ENCODE measurements around the gene GEN1. TPM values are rescaled to one million over a fixed set of nuclear protein-coding genes. Genes with fewer than 3 reads are reported as not detected.

The GEN1 gene
- total RNA-seq, 2 experiments from 2014 or later = 21.9 to 25.4 TPM

GRCh38 chr2:17728210-17728609 lies 25.7 kb upstream of the GEN1 start:
- no peak for ATAC-seq
- ChIA-PET CTCF (interaction anchor here (0.6 to 1.2 kb wide), 3 partner anchors 8 to 57 kb away, joined by 3 to 5 read pairs (median 4); no protein-coding TSS in a partner anchor), POLR2A (no interaction called here)
- no peak overlapping the region for H3K27ac Mint-ChIP-seq
- no peak for DNase-seq
- intact Hi-C loops (cut with DNase I, micrococcal nuclease) = no loop called here
- no peaks in the 10 kb centered on the region for H3K27me3 Mint-ChIP-seq
- H3K9me3 Mint-ChIP-seq (ENCODE audit: low read depth) = no peaks in the 10 kb centered on the region
- H3K4me3 Mint-ChIP-seq = no peak overlapping the region
- peaks cover 22% of the 10 kb centered on the region for H3K36me3 Mint-ChIP-seq (ENCODE audit: low read depth)
- no peaks in the 10 kb centered on the region for H3K4me1 Mint-ChIP-seq

GRCh38 chr2:17729880-17730279 lies 24.1 kb upstream of the GEN1 start:
- ATAC-seq (no peak), DNase-seq (no peak)
- ChIA-PET CTCF (interaction anchor here (1.3 kb wide), 1 partner anchor 101 kb away, joined by 3 read pairs; no protein-coding TSS in a partner anchor), POLR2A (no interaction called here)
- H3K4me3 Mint-ChIP-seq = no peak overlapping the region
- no peaks in the 10 kb centered on the region for H3K4me1 Mint-ChIP-seq
- H3K27ac Mint-ChIP-seq = no peak overlapping the region
- no peaks in the 10 kb centered on the region for H3K27me3 Mint-ChIP-seq
- peaks cover 25% of the 10 kb centered on the region for H3K36me3 Mint-ChIP-seq (ENCODE audit: low read depth)
- intact Hi-C loops (cut with DNase I, micrococcal nuclease) = no loop called here
- H3K9me3 Mint-ChIP-seq (ENCODE audit: low read depth) = no peaks in the 10 kb centered on the region

GRCh38 chr2:17733599-17733998 lies 20.3 kb upstream of the GEN1 start:
- CTCF ChIA-PET = interaction anchor here (2.3 to 2.7 kb wide), 2 partner anchors 10 to 14 kb away, joined by 7 to 12 read pairs; no protein-coding TSS in a partner anchor
- Mint-ChIP-seq H3K27me3 (no peaks in the 10 kb centered on the region), H3K27ac (no peak overlapping the region), H3K4me3 (no peak overlapping the region), H3K36me3 (ENCODE audit: low read depth) (peaks cover 40% of the 10 kb centered on the region), H3K9me3 (ENCODE audit: low read depth) (no peaks in the 10 kb centered on the region), H3K4me1 (no peaks in the 10 kb centered on the region)
- ATAC-seq = no peak
- POLR2A ChIA-PET = no interaction called here
- intact Hi-C loops (cut with DNase I, micrococcal nuclease) = no loop called here
- no peak for DNase-seq

GRCh38 chr2:17735864-17736263 lies 18.1 kb upstream of the GEN1 start:
- ATAC-seq = no peak
- CTCF ChIA-PET = interaction anchor here (0.7 to 1.3 kb wide), 2 partner anchors 8 to 1013 kb away, joined by 3 read pairs; no protein-coding TSS in a partner anchor
- no peak overlapping the region for H3K4me3 Mint-ChIP-seq
- H3K9me3 Mint-ChIP-seq (ENCODE audit: low read depth) = no peaks in the 10 kb centered on the region
- no peak for DNase-seq
- H3K36me3 Mint-ChIP-seq (ENCODE audit: low read depth) = peaks cover 47% of the 10 kb centered on the region
- no peaks in the 10 kb centered on the region for H3K27me3 Mint-ChIP-seq
- intact Hi-C loops (cut with DNase I, micrococcal nuclease) = no loop called here
- POLR2A ChIA-PET = no interaction called here
- no peak overlapping the region for H3K27ac Mint-ChIP-seq
- H3K4me1 Mint-ChIP-seq = no peaks in the 10 kb centered on the region

GRCh38 chr2:17736989-17737388 lies 16.9 kb upstream of the GEN1 start:
- intact Hi-C loops (cut with DNase I, micrococcal nuclease) = no loop called here
- POLR2A ChIA-PET = no interaction called here
- CTCF ChIA-PET = interaction anchor here (0.8 to 1.3 kb wide), 2 partner anchors 9 to 28 kb away, joined by 3 to 4 read pairs; no protein-coding TSS in a partner anchor
- no peak overlapping the region for H3K27ac Mint-ChIP-seq
- no peaks in the 10 kb centered on the region for H3K27me3 Mint-ChIP-seq
- no peak overlapping the region for H3K4me3 Mint-ChIP-seq
- H3K9me3 Mint-ChIP-seq (ENCODE audit: low read depth) = no peaks in the 10 kb centered on the region
- ATAC-seq (no peak), DNase-seq (no peak)
- H3K4me1 Mint-ChIP-seq = no peaks in the 10 kb centered on the region
- peaks cover 41% of the 10 kb centered on the region for H3K36me3 Mint-ChIP-seq (ENCODE audit: low read depth)

- DNase-seq = no peak
- no peak overlapping the region for H3K27ac Mint-ChIP-seq
- POLR2A ChIA-PET = no interaction called here
- CTCF ChIA-PET = no interaction called here
- no peaks in the 10 kb centered on the region for H3K4me1 Mint-ChIP-seq
- intact Hi-C loops (cut with DNase I, micrococcal nuclease) = no loop called here
- ATAC-seq = no peak
- no peaks in the 10 kb centered on the region for H3K27me3 Mint-ChIP-seq
- no peak overlapping the region for H3K4me3 Mint-ChIP-seq
- peaks cover 46% of the 10 kb centered on the region for H3K36me3 Mint-ChIP-seq (ENCODE audit: low read depth)
- no peaks in the 10 kb centered on the region for H3K9me3 Mint-ChIP-seq (ENCODE audit: low read depth)
Observed at GRCh38 chr2:17740203-17740602, 13.7 kb upstream of the GEN1 start.

- ChIA-PET CTCF (interaction anchor here (0.8 kb wide), 1 partner anchor 76 kb away, joined by 3 read pairs; no protein-coding TSS in a partner anchor), POLR2A (no interaction called here)
- H3K4me1 Mint-ChIP-seq = peaks cover 18% of the 10 kb centered on the region
- H3K9me3 Mint-ChIP-seq (ENCODE audit: low read depth) = no peaks in the 10 kb centered on the region
- peaks cover 15% of the 10 kb centered on the region for H3K36me3 Mint-ChIP-seq (ENCODE audit: low read depth)
- H3K27ac Mint-ChIP-seq = no peak overlapping the region
- no peak for ATAC-seq
- no peak for DNase-seq
- no peaks in the 10 kb centered on the region for H3K27me3 Mint-ChIP-seq
- intact Hi-C loops (cut with DNase I, micrococcal nuclease) = no loop called here
- H3K4me3 Mint-ChIP-seq = no peak overlapping the region
Observed at GRCh38 chr2:17747684-17748452, 6.1 kb upstream of the GEN1 start.

- no peak for ATAC-seq
- ChIA-PET POLR2A (no interaction called here), CTCF (no interaction called here)
- intact Hi-C loops (cut with DNase I, micrococcal nuclease) = no loop called here
- Mint-ChIP-seq H3K4me3 (no peak overlapping the region), H3K4me1 (peaks cover 18% of the 10 kb centered on the region), H3K27me3 (no peaks in the 10 kb centered on the region), H3K27ac (no peak overlapping the region), H3K9me3 (ENCODE audit: low read depth) (no peaks in the 10 kb centered on the region), H3K36me3 (ENCODE audit: low read depth) (peaks cover 11% of the 10 kb centered on the region)
- DNase-seq = no peak
Observed at GRCh38 chr2:17748745-17749144, 5.2 kb upstream of the GEN1 start.

- H3K27me3 Mint-ChIP-seq = no peaks in the 10 kb centered on the region
- CTCF ChIA-PET = interaction anchor here (0.5 to 1.0 kb wide), 3 partner anchors 10 to 1806 kb away, joined by 3 read pairs; no protein-coding TSS in a partner anchor
Observed at GRCh38 chr2:17749753-17750438, 4.0 kb upstream of the GEN1 start.

GRCh38 chr2:17752246-17752645 lies 1.7 kb upstream of the GEN1 start:
- CTCF ChIA-PET = interaction anchor here (1.2 kb wide), 1 partner anchor 32 kb away, joined by 3 read pairs; no protein-coding TSS in a partner anchor

More at GRCh38 chr2:17749753-17750438, 4.0 kb upstream of the GEN1 start:
- peak overlapping the region; percentile 28 for H3K27ac Mint-ChIP-seq
- no peak overlapping the region for H3K4me3 Mint-ChIP-seq
- intact Hi-C loops (cut with DNase I, micrococcal nuclease) = loop anchor here in 1 of 2 experiments (5.0 kb wide), 3 partner anchors 812 to 1597 kb away; partner anchors contain the start of gene RDH14
- H3K4me1 Mint-ChIP-seq = peaks cover 18% of the 10 kb centered on the region
- ATAC-seq (no peak), DNase-seq (no peak)
- POLR2A ChIA-PET = interaction anchor here (0.7 kb wide), 1 partner anchor 31 kb away, joined by 3 read pairs; no protein-coding TSS in a partner anchor
- no peaks in the 10 kb centered on the region for H3K9me3 Mint-ChIP-seq (ENCODE audit: low read depth)
- H3K36me3 Mint-ChIP-seq (ENCODE audit: low read depth) = peaks cover 8% of the 10 kb centered on the region

More at GRCh38 chr2:17752246-17752645, 1.7 kb upstream of the GEN1 start:
- Mint-ChIP-seq H3K36me3 (ENCODE audit: low read depth) (peaks cover 7% of the 10 kb centered on the region), H3K4me3 (peak overlapping the region; percentile 91), H3K27me3 (no peaks in the 10 kb centered on the region), H3K27ac (no peak overlapping the region), H3K4me1 (peaks cover 20% of the 10 kb centered on the region), H3K9me3 (ENCODE audit: low read depth) (no peaks in the 10 kb centered on the region)
- POLR2A ChIA-PET = no interaction called here
- ATAC-seq = no peak
- DNase-seq = no peak
- intact Hi-C loops (cut with DNase I, micrococcal nuclease) = loop anchor here in 1 of 2 experiments (5.0 kb wide), 3 partner anchors 810 to 1595 kb away; partner anchors contain the start of gene RDH14

Data from activated CD4-positive, alpha-beta T cell treated with anti-CD3 and anti-CD28 coated beads for 36 hours (primary cell).